Measurements from ENCODE around the gene PTGIR. TPM values are rescaled to one million over a fixed set of nuclear protein-coding genes. Genes with fewer than 3 reads are reported as not detected.

PTGIR gene
- total and polyA plus RNA-seq, 8 donors = 9.2 to 14.1 (median 11.8) TPM

DNA sequence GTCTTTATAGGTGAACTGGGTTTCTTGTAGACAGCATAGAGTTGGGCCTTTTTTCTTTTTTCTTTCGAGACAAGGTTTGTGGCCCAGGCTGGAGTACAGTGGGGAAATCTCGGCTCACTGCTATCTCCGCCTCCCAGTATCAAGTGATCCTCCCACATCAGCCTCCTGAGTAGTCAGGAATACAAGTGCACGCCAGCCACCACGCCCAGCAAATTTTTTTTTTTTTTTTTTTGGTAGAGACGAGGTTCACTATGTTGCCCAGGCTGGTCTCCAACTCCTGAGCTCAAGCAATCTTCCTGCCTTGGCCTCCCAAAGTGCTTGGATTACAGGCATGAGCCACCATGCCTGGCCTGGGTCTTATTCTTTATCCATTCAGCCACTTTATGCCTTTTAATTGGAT is 28.9 kb downstream of the PTGIR start:
- H3K9me3 ChIP-seq = peaks cover 0 to 10% of the 10 kb centered on the region in 2 donors
- ATAC-seq (no peak), DNase-seq (no peak)
- H3K27me3 ChIP-seq = no peaks in the 10 kb centered on the region
- TF ChIP-seq, protein P1, sequence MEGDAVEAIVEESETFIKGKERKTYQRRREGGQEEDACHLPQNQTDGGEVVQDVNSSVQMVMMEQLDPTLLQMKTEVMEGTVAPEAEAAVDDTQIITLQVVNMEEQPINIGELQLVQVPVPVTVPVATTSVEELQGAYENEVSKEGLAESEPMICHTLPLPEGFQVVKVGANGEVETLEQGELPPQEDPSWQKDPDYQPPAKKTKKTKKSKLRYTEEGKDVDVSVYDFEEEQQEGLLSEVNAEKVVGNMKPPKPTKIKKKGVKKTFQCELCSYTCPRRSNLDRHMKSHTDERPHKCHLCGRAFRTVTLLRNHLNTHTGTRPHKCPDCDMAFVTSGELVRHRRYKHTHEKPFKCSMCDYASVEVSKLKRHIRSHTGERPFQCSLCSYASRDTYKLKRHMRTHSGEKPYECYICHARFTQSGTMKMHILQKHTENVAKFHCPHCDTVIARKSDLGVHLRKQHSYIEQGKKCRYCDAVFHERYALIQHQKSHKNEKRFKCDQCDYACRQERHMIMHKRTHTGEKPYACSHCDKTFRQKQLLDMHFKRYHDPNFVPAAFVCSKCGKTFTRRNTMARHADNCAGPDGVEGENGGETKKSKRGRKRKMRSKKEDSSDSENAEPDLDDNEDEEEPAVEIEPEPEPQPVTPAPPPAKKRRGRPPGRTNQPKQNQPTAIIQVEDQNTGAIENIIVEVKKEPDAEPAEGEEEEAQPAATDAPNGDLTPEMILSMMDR (IDR thresholded peaks at IDR 0.05) = no peak
- peaks cover 0 to 7% of the 10 kb centered on the region in 2 donors for H3K4me1 ChIP-seq
- no peak overlapping the region for H3K4me3 ChIP-seq
- no peak overlapping the region for H3K27ac ChIP-seq
- H3K36me3 ChIP-seq = no peaks in the 10 kb centered on the region
- intact Hi-C loops (cut with DNase I) = no loop called here

DNA sequence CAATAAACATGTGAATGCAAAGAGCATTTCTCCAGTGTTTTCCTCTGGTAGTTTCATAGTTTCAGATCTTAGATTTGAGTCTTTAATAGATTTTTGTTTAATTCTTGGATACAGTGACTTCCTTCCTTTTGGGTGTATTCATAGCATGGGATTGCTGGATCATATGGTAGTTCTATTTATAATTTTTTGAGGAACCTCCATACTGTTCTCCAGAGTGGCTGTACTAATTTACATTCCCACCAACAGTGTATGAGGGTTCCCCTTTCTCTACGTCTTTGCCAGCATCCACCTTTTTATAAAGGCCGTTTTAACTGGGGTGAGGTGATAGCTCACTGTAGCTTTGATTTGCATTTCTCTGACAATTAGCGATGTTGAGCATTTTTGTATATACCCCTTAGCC is 33.0 kb downstream of the PTGIR start:
- peaks cover 0 to 4% of the 10 kb centered on the region in 2 donors for H3K4me1 ChIP-seq
- ATAC-seq (no peak), DNase-seq (no peak)
- H3K9me3 ChIP-seq = no peaks in the 10 kb centered on the region
- intact Hi-C loops (cut with DNase I) = no loop called here
- H3K27me3 ChIP-seq = no peaks in the 10 kb centered on the region
- TF ChIP-seq, protein P1 (IDR thresholded peaks at IDR 0.05) = no peak
- no peak overlapping the region for H3K4me3 ChIP-seq
- no peaks in the 10 kb centered on the region for H3K36me3 ChIP-seq
- H3K27ac ChIP-seq = no peak overlapping the region

DNA sequence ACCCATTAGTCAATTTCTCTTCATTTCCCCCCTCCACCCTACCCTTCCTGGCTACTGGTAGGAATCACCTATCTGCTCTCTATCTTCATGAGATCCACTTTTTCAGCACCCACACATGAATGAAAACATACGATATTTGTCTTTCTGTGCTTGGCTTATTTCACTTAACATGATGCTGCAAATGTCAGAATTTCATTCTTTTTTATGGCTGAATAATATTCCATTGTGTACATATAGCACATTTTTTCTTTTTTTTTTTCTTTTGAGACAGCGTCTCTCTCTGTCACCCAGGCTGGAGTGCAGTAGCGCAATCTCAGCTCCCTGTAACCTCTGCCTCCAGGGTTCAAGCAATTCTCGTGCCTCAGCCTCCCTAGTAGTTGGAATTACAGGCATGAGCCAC is 33.6 kb downstream of the PTGIR start:
- Histone ChIP-seq H3K27ac (no peak overlapping the region), H3K36me3 (no peaks in the 10 kb centered on the region), H3K27me3 (no peaks in the 10 kb centered on the region), H3K4me1 (peaks cover 0 to 4% of the 10 kb centered on the region in 2 donors), H3K9me3 (no peaks in the 10 kb centered on the region), H3K4me3 (no peak overlapping the region)
- intact Hi-C loops (cut with DNase I) = no loop called here
- no peak for DNase-seq
- no peak for ATAC-seq
- TF ChIP-seq, protein P1 (IDR thresholded peaks at IDR 0.05) = no peak

DNA sequence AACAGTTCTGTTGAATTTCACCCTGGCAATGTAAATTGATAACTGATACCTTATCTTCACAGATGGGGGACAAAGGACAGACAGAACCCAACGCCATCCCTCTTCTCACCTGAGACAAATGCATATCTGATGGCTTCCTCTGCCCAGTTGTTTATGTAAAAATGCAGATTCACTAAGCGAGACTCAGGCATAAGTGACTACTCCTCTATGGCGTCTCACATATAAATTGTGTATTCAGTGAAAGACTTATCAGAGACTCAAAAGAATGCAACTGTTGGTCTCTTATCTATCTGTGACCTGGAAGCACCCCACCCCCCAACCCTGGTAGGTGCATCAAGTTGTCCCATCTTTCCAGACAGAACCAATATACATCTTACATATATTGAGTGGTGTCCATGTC is 37.0 kb downstream of the PTGIR start:
- no peaks in the 10 kb centered on the region for H3K36me3 ChIP-seq
- H3K27me3 ChIP-seq = no peaks in the 10 kb centered on the region
- no peak for DNase-seq
- H3K27ac ChIP-seq = no peak overlapping the region
- no peak overlapping the region for H3K4me3 ChIP-seq
- TF ChIP-seq, protein P1 (IDR thresholded peaks at IDR 0.05) = no peak
- intact Hi-C loops (cut with DNase I) = no loop called here
- H3K4me1 ChIP-seq = peaks cover 0 to 4% of the 10 kb centered on the region in 2 donors
- H3K9me3 ChIP-seq = no peaks in the 10 kb centered on the region
- no peak for ATAC-seq

DNA sequence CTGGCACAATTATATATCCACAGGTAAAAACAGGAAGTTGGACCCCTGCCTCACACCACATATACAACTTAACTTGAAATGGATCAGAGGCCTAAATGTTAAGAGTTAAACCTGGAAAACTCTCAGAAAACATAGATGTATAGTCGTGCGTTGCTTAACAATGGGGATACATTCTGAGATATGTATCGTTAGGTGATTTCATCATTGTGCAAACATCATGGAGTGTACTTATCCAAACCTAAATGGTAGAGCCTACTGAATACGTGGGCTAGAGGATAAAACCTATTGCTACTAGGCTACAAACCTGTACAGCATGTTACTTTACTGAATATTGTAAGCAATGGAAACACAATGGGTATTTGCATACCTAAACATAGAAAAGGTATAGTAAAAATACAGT is 38.6 kb downstream of the PTGIR start:
- ATAC-seq = no peak
- no peaks in the 10 kb centered on the region for H3K4me1 ChIP-seq
- no peaks in the 10 kb centered on the region for H3K9me3 ChIP-seq
- intact Hi-C loops (cut with DNase I) = no loop called here
- H3K4me3 ChIP-seq = no peak overlapping the region
- H3K27me3 ChIP-seq = no peaks in the 10 kb centered on the region
- no peaks in the 10 kb centered on the region for H3K36me3 ChIP-seq
- DNase-seq = no peak
- TF ChIP-seq, protein P1 (IDR thresholded peaks at IDR 0.05) = no peak
- H3K27ac ChIP-seq = no peak overlapping the region

Measured in left lung (tissue), 10 donors.